ENCODE measurements around the gene IGFLR1.
A peak's percentile ranks its signal among the peaks of the same experiment; 100 is the strongest.
"Not testable (repeated sequence)": the region's sequence is repeated elsewhere in the genome, so short reads cannot be mapped to it uniquely, and the experiment has no call there.

Gene IGFLR1

GRCh38 chr19:35729021-35729420 is 13.2 kb downstream of the IGFLR1 start:
- Mint-ChIP-seq H3K36me3 (ENCODE audit: low read depth) (peaks cover 72% of the 10 kb centered on the region), H3K9me3 (no peaks in the 10 kb centered on the region), H3K27me3 (no peaks in the 10 kb centered on the region), H3K27ac (no peak overlapping the region), H3K4me1 (ENCODE audit: low read depth) (no peaks in the 10 kb centered on the region), H3K4me3 (no peak overlapping the region)

GRCh38 chr19:35727956-35728706 is 14.1 kb downstream of the IGFLR1 start:
- peaks cover 77% of the 10 kb centered on the region for H3K36me3 Mint-ChIP-seq (ENCODE audit: low read depth)
- H3K27ac Mint-ChIP-seq = no peak overlapping the region
- H3K4me3 Mint-ChIP-seq = no peak overlapping the region
- no peaks in the 10 kb centered on the region for H3K9me3 Mint-ChIP-seq
- peaks cover 4% of the 10 kb centered on the region for H3K4me1 Mint-ChIP-seq (ENCODE audit: low read depth)
- H3K27me3 Mint-ChIP-seq = no peaks in the 10 kb centered on the region

- Mint-ChIP-seq H3K9me3 (no peaks in the 10 kb centered on the region), H3K27ac (no peak overlapping the region), H3K4me3 (no peak overlapping the region), H3K27me3 (no peaks in the 10 kb centered on the region), H3K36me3 (ENCODE audit: low read depth) (peaks cover 85% of the 10 kb centered on the region), H3K4me1 (ENCODE audit: low read depth) (peaks cover 5% of the 10 kb centered on the region)
Observed at GRCh38 chr19:35727053-35727955, 14.9 kb downstream of the IGFLR1 start.

GRCh38 chr19:35725216-35725861 is 16.9 kb downstream of the IGFLR1 start:
- no peaks in the 10 kb centered on the region for H3K9me3 Mint-ChIP-seq
- peaks cover 85% of the 10 kb centered on the region for H3K36me3 Mint-ChIP-seq (ENCODE audit: low read depth)
- H3K27ac Mint-ChIP-seq = no peak overlapping the region
- no peak overlapping the region for H3K4me3 Mint-ChIP-seq
- H3K4me1 Mint-ChIP-seq (ENCODE audit: low read depth) = peaks cover 5% of the 10 kb centered on the region
- no peaks in the 10 kb centered on the region for H3K27me3 Mint-ChIP-seq

GRCh38 chr19:35724560-35724959 is 17.7 kb downstream of the IGFLR1 start:
- Mint-ChIP-seq H3K36me3 (ENCODE audit: low read depth) (peaks cover 83% of the 10 kb centered on the region), H3K4me1 (ENCODE audit: low read depth) (peaks cover 9% of the 10 kb centered on the region), H3K9me3 (no peaks in the 10 kb centered on the region), H3K27ac (peak overlapping the region; percentile 55), H3K4me3 (no peak overlapping the region), H3K27me3 (no peaks in the 10 kb centered on the region)

- H3K36me3 Mint-ChIP-seq (ENCODE audit: low read depth) = peaks cover 83% of the 10 kb centered on the region
- not testable (repeated sequence) for H3K4me3 Mint-ChIP-seq, H3K9me3 Mint-ChIP-seq
Observed at GRCh38 chr19:35724132-35724531, 18.1 kb downstream of the IGFLR1 start.

GRCh38 chr19:35723671-35724070 is 18.6 kb downstream of the IGFLR1 start:
- Mint-ChIP-seq H3K36me3 (ENCODE audit: low read depth) (peaks cover 81% of the 10 kb centered on the region), H3K4me1 (ENCODE audit: low read depth) (peaks cover 18% of the 10 kb centered on the region), H3K27ac (no peak overlapping the region), H3K4me3 (no peak overlapping the region), H3K27me3 (no peaks in the 10 kb centered on the region), H3K9me3 (no peaks in the 10 kb centered on the region)

More at GRCh38 chr19:35724132-35724531, 18.1 kb downstream of the IGFLR1 start:
- H3K27me3 Mint-ChIP-seq = not testable (repeated sequence)
- Mint-ChIP-seq H3K27ac (peak overlapping the region; percentile 55), H3K4me1 (ENCODE audit: low read depth) (peaks cover 14% of the 10 kb centered on the region)

DNA sequence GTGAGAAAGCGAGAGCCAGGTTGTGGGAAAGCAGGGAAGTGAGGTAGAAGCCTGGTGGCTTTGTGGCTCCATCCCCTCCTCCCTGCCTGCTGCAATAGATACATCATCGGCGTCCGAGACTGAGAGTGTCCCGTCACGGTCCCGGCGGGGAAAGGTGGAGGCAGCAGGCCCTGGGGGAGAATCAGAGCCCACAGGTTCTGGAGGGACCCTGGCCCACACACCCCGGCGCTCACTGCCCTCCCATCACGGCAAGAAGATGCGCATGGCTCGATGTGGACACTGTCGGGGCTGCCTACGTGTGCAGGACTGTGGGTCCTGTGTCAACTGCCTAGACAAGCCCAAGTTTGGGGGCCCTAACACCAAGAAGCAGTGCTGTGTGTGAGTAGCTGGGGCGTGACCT is 19.4 kb downstream of the IGFLR1 start:
- H3K27ac Mint-ChIP-seq = no peak overlapping the region
- no peaks in the 10 kb centered on the region for H3K9me3 Mint-ChIP-seq

GRCh38 chr19:35722461-35722860 is 19.8 kb downstream of the IGFLR1 start:
- Mint-ChIP-seq H3K27me3 (no peaks in the 10 kb centered on the region), H3K4me1 (ENCODE audit: low read depth) (peaks cover 21% of the 10 kb centered on the region), H3K27ac (peak overlapping the region; percentile 16), H3K36me3 (ENCODE audit: low read depth) (peaks cover 69% of the 10 kb centered on the region), H3K4me3 (no peak overlapping the region), H3K9me3 (no peaks in the 10 kb centered on the region)

More for the DNA sequence above, 19.4 kb downstream of the IGFLR1 start:
- no peak overlapping the region for H3K4me3 Mint-ChIP-seq
- H3K4me1 Mint-ChIP-seq (ENCODE audit: low read depth) = peaks cover 21% of the 10 kb centered on the region
- H3K27me3 Mint-ChIP-seq = no peaks in the 10 kb centered on the region
- peaks cover 73% of the 10 kb centered on the region for H3K36me3 Mint-ChIP-seq (ENCODE audit: low read depth)

- H3K27ac Mint-ChIP-seq = peak overlapping the region; percentile 16
- H3K4me3 Mint-ChIP-seq = no peak overlapping the region
- peaks cover 25% of the 10 kb centered on the region for H3K4me1 Mint-ChIP-seq (ENCODE audit: low read depth)
- H3K27me3 Mint-ChIP-seq = no peaks in the 10 kb centered on the region
- H3K9me3 Mint-ChIP-seq = no peaks in the 10 kb centered on the region
- H3K36me3 Mint-ChIP-seq (ENCODE audit: low read depth) = peaks cover 72% of the 10 kb centered on the region
Observed at GRCh38 chr19:35721374-35721773, 20.9 kb downstream of the IGFLR1 start.

- Mint-ChIP-seq H3K4me3 (peak overlapping the region; percentile 7), H3K9me3 (no peaks in the 10 kb centered on the region), H3K27me3 (no peaks in the 10 kb centered on the region), H3K4me1 (ENCODE audit: low read depth) (peaks cover 32% of the 10 kb centered on the region), H3K36me3 (ENCODE audit: low read depth) (peaks cover 72% of the 10 kb centered on the region), H3K27ac (no peak overlapping the region)
Observed at GRCh38 chr19:35720648-35721047, 21.6 kb downstream of the IGFLR1 start.

GRCh38 chr19:35720163-35720524 is 22.1 kb downstream of the IGFLR1 start:
- Mint-ChIP-seq H3K36me3 (ENCODE audit: low read depth) (peaks cover 72% of the 10 kb centered on the region), H3K27ac (peak overlapping the region; percentile 72), H3K9me3 (no peaks in the 10 kb centered on the region), H3K4me3 (peak overlapping the region; percentile 28), H3K4me1 (ENCODE audit: low read depth) (peaks cover 32% of the 10 kb centered on the region), H3K27me3 (no peaks in the 10 kb centered on the region)

DNA sequence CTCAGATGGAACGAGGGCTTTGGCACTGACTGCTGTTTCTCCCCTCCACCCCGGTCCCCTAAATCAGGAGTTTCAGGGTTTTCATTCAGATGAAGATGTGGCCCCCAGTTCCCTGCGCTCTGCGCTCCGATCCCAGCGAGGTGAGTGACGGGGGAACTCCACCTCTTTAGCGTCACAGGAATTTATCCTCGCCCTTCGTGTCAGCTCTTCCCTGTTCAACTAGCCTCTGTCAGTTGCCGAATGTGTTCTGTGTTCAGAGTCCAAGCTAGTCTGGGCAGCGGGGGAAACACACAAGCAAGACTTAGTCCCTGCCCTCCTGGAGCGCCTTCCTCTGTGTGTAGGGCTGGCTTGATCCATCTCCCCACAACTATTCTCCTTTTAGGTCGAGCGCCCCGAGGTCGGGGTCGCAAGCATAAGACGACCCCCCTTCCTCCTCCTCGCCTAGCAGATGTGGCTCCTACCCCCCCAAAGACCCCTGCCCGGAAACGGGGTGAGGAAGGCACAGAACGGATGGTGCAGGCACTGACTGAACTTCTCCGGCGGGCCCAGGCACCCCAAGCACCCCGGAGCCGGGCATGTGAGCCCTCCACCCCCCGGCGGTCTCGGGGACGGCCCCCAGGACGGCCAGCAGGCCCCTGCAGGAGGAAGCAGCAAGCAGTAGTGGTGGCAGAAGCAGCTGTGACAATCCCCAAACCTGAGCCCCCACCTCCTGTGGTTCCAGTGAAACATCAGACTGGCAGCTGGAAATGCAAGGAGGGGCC is 22.7 kb downstream of the IGFLR1 start:
- H3K4me1 Mint-ChIP-seq (ENCODE audit: low read depth) = peaks cover 35% of the 10 kb centered on the region
- no peaks in the 10 kb centered on the region for H3K9me3 Mint-ChIP-seq
- peak overlapping the region; percentile 89 for H3K27ac Mint-ChIP-seq
- H3K36me3 Mint-ChIP-seq (ENCODE audit: low read depth) = peaks cover 72% of the 10 kb centered on the region
- H3K4me3 Mint-ChIP-seq = peak overlapping the region; percentile 89
- H3K27me3 Mint-ChIP-seq = no peaks in the 10 kb centered on the region

- H3K4me1 Mint-ChIP-seq (ENCODE audit: low read depth) = peaks cover 35% of the 10 kb centered on the region
- no peaks in the 10 kb centered on the region for H3K9me3 Mint-ChIP-seq
- peaks cover 72% of the 10 kb centered on the region for H3K36me3 Mint-ChIP-seq (ENCODE audit: low read depth)
- peak overlapping the region; percentile 89 for H3K4me3 Mint-ChIP-seq
- H3K27me3 Mint-ChIP-seq = no peaks in the 10 kb centered on the region
- H3K27ac Mint-ChIP-seq = peak overlapping the region; percentile 89
Observed at GRCh38 chr19:35718345-35719041, 23.8 kb downstream of the IGFLR1 start.
